ENCODE measurements around the gene SLC24A4.

SLC24A4 gene

GRCh38 chr14:92510972-92511371, 188.0 kb downstream of the SLC24A4 start:
- DNase-seq = no peak

DNA sequence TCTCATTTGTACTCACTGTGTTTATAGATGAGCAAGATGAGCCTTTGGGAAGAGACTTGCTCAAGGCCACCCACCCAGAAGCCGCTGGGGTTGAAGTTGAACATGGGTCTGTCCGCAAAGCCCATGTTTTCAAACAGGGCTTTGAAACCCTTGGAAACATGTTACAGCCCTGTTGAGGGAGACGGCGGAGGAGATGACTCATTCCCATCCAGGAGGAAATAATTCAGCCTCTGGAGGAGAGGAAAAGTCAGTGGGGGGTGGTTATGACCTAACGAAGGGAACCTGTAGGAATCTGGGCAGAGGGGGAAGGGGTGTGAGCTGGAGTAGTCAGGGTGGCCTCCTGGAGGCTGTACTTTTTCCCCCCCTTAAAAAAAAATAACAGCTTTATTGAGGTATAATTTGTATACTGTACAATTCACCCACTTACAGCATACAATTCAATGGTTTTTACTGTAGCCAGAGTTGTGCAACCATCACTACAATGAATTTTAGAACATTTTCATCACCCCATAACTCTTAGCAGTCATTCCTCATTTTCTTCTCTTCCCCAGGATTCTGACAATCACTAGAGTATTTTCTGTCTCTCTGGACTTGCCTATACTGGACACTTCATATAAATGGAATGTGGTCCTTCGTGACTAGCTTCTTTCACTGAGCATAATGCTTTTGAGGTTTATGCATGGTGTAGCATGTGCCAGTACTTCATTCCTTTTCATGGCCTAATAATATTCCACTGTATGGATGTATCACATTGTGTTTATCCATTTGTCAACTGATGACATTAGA, 188.7 kb downstream of the SLC24A4 start:
- DNase-seq = no peak

- no peak for DNase-seq
These were observed 189.8 kb downstream of the SLC24A4 start for GRCh38 chr14:92512807-92513203.

DNA sequence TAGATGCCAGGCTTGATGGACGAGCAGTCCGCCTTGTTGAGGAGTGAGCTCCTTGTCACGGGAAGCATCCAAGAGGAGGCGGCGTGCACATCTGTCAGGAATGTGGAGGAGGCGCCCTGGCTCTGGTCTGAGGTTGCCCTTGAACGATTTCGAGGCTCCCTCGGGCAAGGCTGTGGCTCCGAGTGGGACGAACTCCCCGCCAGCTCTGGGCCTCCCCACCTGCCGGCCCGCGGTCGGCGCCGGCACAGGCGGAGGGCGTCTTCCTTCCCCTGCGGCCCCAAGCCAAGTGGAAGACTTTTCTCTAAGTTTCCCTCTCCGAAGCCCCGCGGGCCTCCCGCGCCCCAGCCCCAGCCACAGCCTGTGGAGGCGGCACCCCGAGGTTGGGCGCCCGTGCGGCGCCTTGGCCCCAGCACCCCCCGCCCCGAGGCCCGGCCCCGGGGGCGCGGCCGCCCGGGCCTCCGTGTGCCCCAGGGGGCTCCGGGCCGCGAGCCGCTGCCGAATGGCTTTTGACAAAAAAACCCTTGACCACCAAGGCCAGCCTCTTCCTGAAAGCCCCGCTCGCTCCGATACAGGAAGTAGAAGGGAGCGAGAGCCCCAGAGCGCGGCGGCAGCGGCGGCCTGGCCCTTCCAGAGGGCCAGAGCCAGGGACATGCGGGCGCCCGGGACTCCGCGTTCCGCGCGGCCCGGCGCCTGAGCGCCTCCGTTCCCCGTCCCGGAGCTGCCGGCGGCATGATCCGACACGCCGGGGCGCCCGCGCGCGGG, 190.4 kb downstream of the SLC24A4 start, which contains the start of gene RIN3:
RIN3 (plus strand) TSS at position 578 of the 762 bp plus-strand sequence; CDS start at position 730, 152 bp downstream.
- peak; percentile 36 for DNase-seq

GRCh38 chr14:92513966-92514843, 191.2 kb downstream of the SLC24A4 start:
- peak; percentile 45 for DNase-seq

DNA sequence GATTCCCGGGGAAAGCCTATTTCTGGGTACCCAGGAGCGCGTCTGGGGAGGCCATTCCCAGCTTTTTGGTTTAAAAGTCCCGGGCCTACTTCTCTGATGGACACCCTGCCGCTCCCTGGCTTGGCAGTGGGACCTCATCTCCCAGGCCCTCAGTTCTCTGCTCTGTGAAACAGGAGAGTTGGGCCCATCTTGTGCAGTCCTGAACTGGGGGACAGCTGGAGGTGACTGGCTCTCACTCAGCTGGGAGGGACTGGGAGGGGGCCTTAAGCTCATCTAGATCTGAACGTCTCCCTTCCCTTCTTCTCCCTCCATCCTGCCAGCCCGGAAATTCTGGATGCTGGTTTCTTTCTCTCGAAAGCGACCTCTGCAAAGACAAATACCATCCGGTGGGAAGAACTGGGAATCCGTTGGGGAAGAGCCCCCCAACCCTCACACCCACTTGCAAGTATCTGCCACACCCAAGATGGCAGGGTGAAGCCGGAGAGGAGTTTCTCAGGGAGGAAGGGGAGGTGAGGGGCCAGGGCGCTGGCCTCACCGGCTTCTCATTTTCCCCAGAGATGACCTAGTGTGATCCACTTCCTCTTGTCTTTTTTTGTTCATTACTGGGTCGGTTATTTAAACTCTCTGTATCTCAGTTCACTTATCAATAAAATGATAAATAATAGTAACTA, 192.0 kb downstream of the SLC24A4 start:
- no peak for DNase-seq

DNA sequence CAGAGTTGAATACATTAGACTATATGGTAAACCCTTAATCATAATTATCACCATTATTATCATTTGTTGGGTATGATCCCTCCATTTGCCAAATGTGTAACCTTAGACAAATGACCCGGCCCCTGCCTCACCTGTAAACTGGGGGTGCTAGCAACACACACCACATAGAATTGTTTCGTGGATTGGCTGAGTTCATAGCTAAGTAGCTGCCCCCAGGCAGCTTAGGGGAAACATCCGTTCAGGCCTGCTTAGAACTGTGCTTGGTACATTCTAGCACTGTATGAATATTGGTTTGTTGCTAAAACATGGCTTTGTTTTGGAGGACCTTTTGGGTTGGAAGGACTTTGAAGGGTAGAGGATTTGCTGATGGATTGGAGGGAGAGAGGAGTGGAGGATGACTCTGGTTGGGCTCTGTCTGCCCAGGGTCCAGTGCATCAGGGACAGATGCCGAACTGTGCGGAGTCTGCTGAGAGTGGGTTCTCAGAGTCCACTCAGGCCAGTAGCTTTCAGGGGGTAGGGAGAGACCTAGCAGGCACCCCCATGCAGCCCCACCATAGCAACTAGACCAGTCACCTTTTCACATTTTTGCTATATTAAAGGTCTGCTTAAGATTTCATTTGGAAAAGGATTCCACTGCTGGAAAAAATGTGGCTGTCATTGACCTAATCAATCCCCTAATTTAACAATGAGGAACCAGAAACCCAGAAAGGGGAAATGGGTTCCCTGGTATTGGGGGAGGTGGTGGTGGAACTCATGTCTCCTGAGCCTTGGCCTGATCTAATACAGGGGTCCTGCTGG, 192.8 kb downstream of the SLC24A4 start:
- DNase-seq = no peak

DNA sequence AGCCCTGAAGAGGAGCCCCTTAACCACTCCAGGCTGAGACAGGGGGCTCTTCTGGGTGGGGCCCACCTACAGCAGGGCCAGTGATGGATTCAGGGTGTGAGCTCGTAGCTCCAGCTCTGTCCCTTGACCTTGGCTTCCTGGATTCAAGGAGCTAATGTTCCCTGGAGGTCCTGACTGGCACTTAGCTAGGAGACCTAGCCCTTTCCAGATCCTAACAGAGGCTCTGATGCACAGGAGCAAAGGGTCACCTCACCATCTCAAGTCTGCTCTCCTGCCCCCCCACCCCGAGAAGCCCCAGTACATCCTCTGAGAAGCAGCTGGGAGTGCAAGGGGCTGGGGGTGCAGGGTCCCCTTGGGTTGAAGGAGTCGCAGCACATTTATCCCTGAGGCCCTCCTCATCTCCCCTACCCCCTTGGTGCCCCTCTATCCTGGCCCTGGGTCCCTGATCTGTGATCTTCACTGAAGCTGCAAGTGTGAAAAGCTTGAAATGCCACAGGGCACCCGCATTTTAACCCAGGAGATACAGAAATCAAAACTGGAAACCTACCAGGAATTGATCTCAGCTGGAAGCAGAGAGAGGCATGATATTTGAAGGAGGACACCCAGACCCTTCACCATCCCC, 193.5 kb downstream of the SLC24A4 start:
- no peak for DNase-seq

GRCh38 chr14:92516966-92517506, 194.1 kb downstream of the SLC24A4 start:
- no peak for DNase-seq

DNA sequence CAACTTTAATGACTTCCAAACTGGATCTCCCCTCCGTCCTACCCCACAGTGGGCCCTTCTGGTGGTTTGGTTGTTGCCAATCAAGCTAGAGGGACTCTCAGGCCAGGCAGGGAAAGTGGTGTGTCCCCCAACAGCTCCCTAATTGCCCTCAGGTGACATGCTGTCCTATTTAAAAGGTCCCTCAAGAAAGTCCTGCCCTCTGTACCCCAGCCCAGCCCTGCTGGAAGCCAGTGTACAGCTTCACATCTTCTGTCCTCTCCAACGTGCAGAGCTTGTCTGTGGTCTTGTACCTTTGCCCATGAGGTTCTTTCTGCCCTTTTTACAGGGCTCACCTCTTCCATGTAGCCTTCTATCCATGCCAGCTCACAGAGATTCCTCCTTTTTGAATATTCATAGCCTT, 194.8 kb downstream of the SLC24A4 start:
- DNase-seq = no peak

DNA sequence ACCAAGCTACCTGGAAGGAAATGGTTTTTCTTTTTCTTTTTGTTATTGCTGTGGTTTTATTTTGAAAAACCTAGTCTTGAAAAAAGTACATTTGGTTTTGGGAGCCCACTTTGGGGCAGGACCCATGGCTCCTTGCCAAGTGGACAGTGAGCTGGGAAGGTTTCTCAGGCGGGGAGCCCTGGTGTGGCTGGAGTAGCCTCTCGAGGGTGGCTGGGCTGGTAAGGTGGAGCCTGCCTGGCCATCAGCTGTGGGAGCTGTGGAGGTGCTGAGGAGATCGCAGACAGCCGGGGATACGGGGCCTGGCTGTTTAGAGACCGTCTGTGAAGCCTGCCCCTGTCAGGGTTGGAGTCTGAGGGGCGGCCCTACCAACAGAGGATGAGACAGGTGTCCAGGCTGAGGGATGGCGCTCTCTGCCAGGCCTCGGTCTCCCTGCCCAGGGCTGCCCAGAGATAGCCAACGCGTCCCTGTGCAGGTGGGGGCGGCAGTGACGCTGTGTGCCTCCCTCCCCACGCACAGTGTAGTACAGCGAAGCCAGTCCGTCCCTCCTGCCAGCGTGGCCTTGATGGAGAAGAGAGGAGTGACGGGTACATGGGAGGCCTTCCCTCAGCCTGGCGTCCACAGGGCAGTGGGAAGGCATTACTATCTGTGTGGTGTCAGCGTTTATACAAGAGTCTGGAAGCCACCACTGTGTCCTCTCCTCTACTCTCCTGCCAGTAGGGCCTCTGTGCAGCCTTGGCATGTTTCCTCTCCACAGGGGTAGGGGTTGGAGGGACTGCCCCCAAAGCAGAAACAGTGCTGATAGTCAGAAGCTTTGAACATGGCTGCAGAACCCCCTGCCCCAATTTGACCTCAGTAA, 196.5 kb downstream of the SLC24A4 start:
- DNase-seq = no peak

DNA sequence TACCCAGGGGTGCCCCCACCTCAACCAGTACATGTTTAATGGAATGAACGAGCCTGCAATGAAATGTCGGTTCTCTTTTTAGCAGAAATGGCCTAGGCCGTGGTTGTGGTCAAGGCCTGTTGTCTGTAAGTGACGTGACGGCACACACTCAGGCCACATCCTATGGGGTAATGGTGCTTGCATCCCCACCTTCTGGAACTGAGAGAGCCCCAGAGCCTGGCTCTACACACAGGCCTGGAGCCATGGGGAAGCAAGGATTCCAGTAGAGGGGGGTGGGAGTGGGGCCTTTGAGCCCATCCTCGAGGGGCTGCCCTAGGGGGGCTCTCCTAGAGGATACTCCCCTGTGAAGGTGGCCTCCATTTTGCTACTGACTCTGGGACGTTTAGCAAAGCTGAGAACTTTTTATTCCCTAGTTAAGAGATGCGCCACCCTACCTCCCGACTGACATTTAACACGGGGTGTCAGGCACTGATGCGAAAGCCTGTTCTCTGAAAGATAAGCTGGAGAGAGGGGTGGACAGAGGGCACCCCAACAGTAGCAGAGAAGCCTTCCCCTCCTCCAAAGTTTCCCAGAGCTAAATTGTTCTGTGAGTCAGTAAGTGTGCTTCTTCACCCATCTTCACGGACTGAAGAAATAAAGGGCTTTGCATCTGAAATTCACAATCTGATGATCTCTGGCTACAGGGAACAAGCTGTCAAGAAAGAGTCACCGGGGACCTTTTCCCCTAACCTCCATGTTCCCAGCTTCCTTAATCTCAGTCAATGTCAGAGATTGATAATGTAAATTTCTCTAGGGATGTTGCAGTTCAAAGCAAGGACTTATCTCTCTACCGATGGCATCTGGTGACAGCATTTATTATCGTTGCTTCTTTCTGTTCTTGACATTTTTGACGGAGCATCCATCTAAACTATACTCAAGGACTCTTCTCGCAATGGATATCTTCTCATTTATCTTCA, 197.4 kb downstream of the SLC24A4 start:
- no peak for DNase-seq

DNA sequence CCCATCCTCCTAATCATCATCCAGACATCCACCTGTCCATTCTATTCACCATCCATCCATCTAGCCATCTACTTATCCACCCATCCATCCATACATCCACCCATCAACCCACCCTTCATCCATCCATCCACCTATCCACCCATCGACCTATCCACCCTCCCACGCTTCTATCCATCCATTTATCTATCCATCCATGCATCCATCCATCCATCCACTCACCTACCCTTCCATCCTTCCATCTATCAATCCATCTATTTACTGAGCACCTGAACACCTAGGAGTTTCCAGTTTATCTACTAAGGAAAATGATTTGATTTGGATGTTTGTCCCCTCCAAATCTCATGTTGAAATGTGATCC, 198.1 kb downstream of the SLC24A4 start:
- no peak for DNase-seq

GRCh38 chr14:92523752-92524151, 200.8 kb downstream of the SLC24A4 start:
- no peak for DNase-seq

DNA sequence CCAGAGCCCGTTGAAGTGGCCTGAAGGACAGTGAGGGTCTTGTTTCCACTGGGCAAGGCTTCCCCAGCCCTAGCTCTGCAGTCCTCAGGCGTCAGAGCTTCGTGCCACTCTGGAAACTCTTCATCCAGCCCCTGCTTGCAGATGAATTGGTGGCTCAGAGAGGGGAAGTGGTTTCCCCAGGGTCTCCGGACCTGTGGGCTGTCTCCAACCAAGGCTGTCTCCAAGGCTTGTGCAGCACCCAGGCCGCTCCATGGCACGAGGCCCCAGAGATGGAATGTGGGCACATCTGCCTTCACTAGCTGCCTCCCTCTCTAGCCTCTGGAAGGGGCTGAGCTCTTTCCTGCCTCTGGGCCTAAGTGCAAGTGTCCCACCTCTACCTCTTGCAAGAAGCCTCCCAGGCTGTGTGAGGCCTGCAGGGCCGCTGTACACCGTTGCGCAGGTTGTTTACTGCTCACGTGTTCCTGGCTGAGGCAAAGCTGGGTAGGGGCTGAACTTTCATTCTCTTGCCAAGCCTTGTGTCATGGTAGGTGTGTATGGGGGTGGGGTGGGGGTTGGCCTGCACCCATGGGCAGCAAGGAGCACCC, 201.7 kb downstream of the SLC24A4 start:
- no peak for DNase-seq

GRCh38 chr14:92525322-92526095, 202.5 kb downstream of the SLC24A4 start:
- DNase-seq = no peak

DNA sequence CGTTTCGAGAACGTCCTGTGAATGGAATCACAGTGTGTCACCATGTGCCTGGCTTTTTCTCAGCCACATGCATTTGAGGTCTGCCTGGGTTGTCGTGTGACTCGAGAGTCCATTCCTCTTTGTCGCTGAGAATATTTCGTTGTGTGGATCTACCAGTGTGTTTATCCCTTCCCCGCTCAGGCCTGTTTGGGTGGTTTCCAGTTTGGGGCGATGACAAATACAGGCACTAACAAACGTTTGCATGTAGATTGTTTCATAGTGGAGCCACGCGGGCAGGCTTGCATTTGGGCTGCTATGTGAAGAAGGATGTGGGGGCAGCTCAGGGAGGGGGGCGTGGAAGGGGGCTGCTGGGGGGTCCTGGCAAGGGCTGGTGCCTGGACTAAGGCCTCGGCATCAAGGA, 204.8 kb downstream of the SLC24A4 start:
- DNase-seq = no peak

All from stimulated activated CD4-positive, alpha-beta T cell treated with anti-CD3 and anti-CD28 coated beads, Interleukin-4, amount 100 ng/mL, for 1 hour (primary cell).